Neural progenitor cell (in vitro differentiated cells): ENCODE data around the gene MTMR10. TPM values are rescaled to one million over a fixed set of nuclear protein-coding genes. Genes with fewer than 3 reads are reported as not detected.

ENCODE experiments used
- DNase-seq: peaks from one replicate; pipeline ENCODE4 v3.0.0-alpha.2; 2016; ENCODE audit warnings: low spot score
- H2AFZ ChIP-seq: fragments of 200-600 bp; sonication (generic); replicated peaks from 2 replicates; pipeline ENCODE4 v1.6.1; 2016; ENCODE audit warnings: antibody characterized with exemption
- H3F3A ChIP-seq: fragments of 200-600 bp; sonication (generic); 2 replicates; pipeline ENCODE4 v1.6.1; 2016; ENCODE audit warnings: antibody characterized with exemption, low read depth
- H3K27ac ChIP-seq: fragments of 200-600 bp; sonication (generic); 2 replicates; pipeline ENCODE4 v1.5.1; 2016; ENCODE audit warnings: mild to moderate bottlenecking
- H3K27me3 ChIP-seq: fragments of 200-600 bp; sonication (generic); 2 replicates; pipeline ENCODE4 v1.6.1; 2016; ENCODE audit warnings: mild to moderate bottlenecking, moderate library complexity
- H3K36me3 ChIP-seq: fragments of 200-600 bp; sonication (generic); 2 replicates; pipeline ENCODE4 v1.5.1; 2016
- H3K4me1 ChIP-seq: fragments of 200-600 bp; sonication (generic); 2 replicates; pipeline ENCODE4 v1.6.1; 2016; ENCODE audit warnings: mixed run types
- H3K4me2 ChIP-seq: fragments of 200-600 bp; sonication (generic); 2 replicates; pipeline ENCODE4 v1.6.1; 2016
- H3K4me3 ChIP-seq: fragments of 200-600 bp; sonication (generic); 2 replicates; pipeline ENCODE4 v1.5.1; 2016
- H3K79me2 ChIP-seq: fragments of 200-600 bp; sonication (generic); 2 replicates; pipeline ENCODE4 v1.6.1; 2016; ENCODE audit warnings: low read depth
- H3K9ac ChIP-seq: fragments of 200-600 bp; sonication (generic); 2 replicates; pipeline ENCODE4 v1.6.1; 2016
- H3K9me3 ChIP-seq: fragments of 200-600 bp; sonication (generic); 2 replicates; pipeline ENCODE4 v1.5.1; 2016; ENCODE audit warnings: low read depth
- H4K20me1 ChIP-seq: fragments of 200-600 bp; sonication (generic); 2 replicates; pipeline ENCODE4 v1.6.1; 2016; ENCODE audit warnings: low read depth
- H3K27ac Mint-ChIP-seq: 3 replicates; pipeline ENCODE4 v1.8.0; 2021; ENCODE audit warnings: mixed read lengths
- H3K27me3 Mint-ChIP-seq: 2 replicates; pipeline ENCODE4 v1.8.0; 2022; ENCODE audit warnings: low read depth, mild to moderate bottlenecking, inconsistent platforms, moderate library complexity, mixed read lengths; ENCODE audit not compliant: insufficient read depth
- H3K36me3 Mint-ChIP-seq: 3 replicates; pipeline ENCODE4 v1.8.0; 2021; ENCODE audit warnings: mixed read lengths
- H3K4me1 Mint-ChIP-seq: 3 replicates; pipeline ENCODE4 v1.8.0; 2021; ENCODE audit warnings: mixed read lengths
- H3K4me3 Mint-ChIP-seq: 3 replicates; pipeline ENCODE4 v1.8.0; 2021; ENCODE audit warnings: mild to moderate bottlenecking, moderate library complexity, mixed read lengths
- H3K9me3 Mint-ChIP-seq: 3 replicates; pipeline ENCODE4 v1.8.0; 2020; ENCODE audit warnings: mixed read lengths
- CTCF ChIP-seq: fragments of 200-600 bp; sonication (generic); IDR thresholded peaks from 2 replicates; pipeline ENCODE4 v1.5.1; 2017; ENCODE audit warnings: antibody characterized with exemption, mild to moderate bottlenecking
- EZH2 ChIP-seq: fragments of 200-600 bp; sonication (generic); IDR thresholded peaks from 2 replicates; pipeline ENCODE4 v1.6.1; 2017; ENCODE audit warnings: antibody characterized with exemption, mild to moderate bottlenecking, moderate library complexity
- EZH2phosphoT487 ChIP-seq: fragments of 200-600 bp; sonication (generic); IDR thresholded peaks from 2 replicates; pipeline ENCODE4 v1.6.1; 2017; ENCODE audit warnings: antibody characterized with exemption
- total RNA-seq: library from RNA; depleted of rRNA; stranded (reverse); fragments of >200 nt; gene quantifications from 2 replicates; pipeline ENCODE4 v1.2.3, GENCODE V29; 2015; ENCODE audit warnings: low replicate concordance

The MTMR10 gene
- total RNA-seq, 1 donor from 2014 or later, result 18.7 TPM

- no peaks in the 10 kb centered on the region for H3K27me3 Mint-ChIP-seq
- no peaks in the 10 kb centered on the region for H3K27me3 ChIP-seq
These were observed 85.6 kb downstream of the MTMR10 start for GRCh38 chr15:30905821-30906220.

GRCh38 chr15:30904812-30905211 is 86.6 kb downstream of the MTMR10 start:
- Mint-ChIP-seq H3K36me3 (peaks cover 14% of the 10 kb centered on the region), H3K4me1 (peaks cover 8% of the 10 kb centered on the region), H3K4me3 (peak overlapping the region; percentile 93), H3K27me3 (no peaks in the 10 kb centered on the region), H3K27ac (no peak overlapping the region), H3K9me3 (no peaks in the 10 kb centered on the region)
- H3K9me3 ChIP-seq, result no peaks in the 10 kb centered on the region
- no peaks in the 10 kb centered on the region for H4K20me1 ChIP-seq
- peaks cover 7% of the 10 kb centered on the region for H3K4me1 ChIP-seq
- TF ChIP-seq EZH2 (no peak), EZH2phosphoT487 (no peak), CTCF (no peak)
- no peak for DNase-seq
- no peaks in the 10 kb centered on the region for H3K27me3 ChIP-seq
- H3K36me3 ChIP-seq, result peaks cover 5% of the 10 kb centered on the region
- H3K79me2 ChIP-seq, result no peaks in the 10 kb centered on the region
- peak overlapping the region; percentile 83 for H3K4me2 ChIP-seq
- no peak overlapping the region for H2AFZ ChIP-seq
- no peak overlapping the region for H3K9ac ChIP-seq
- peak overlapping the region; percentile 77 for H3K4me3 ChIP-seq
- peaks cover 18% of the 10 kb centered on the region for H3F3A ChIP-seq
- no peak overlapping the region for H3K27ac ChIP-seq

More at GRCh38 chr15:30905821-30906220, 85.6 kb downstream of the MTMR10 start:
- Histone ChIP-seq H3K9ac (no peak overlapping the region), H3K27ac (no peak overlapping the region), H3F3A (peaks cover 18% of the 10 kb centered on the region), H3K4me3 (no peak overlapping the region), H3K4me1 (peaks cover 7% of the 10 kb centered on the region), H3K9me3 (no peaks in the 10 kb centered on the region), H4K20me1 (no peaks in the 10 kb centered on the region), H3K79me2 (no peaks in the 10 kb centered on the region), H3K36me3 (peaks cover 6% of the 10 kb centered on the region), H2AFZ (no peak overlapping the region), H3K4me2 (no peak overlapping the region)
- TF ChIP-seq CTCF (peak; percentile 44), EZH2phosphoT487 (no peak)
- peak overlapping the region; percentile 6 for H3K4me3 Mint-ChIP-seq
- H3K9me3 Mint-ChIP-seq, result no peaks in the 10 kb centered on the region
- no peak overlapping the region for H3K27ac Mint-ChIP-seq
- peaks cover 8% of the 10 kb centered on the region for H3K4me1 Mint-ChIP-seq
- peaks cover 16% of the 10 kb centered on the region for H3K36me3 Mint-ChIP-seq
- DNase-seq, result no peak

GRCh38 chr15:30903497-30904187 is 87.8 kb downstream of the MTMR10 start, which contains the start of gene FAN1:
FAN1 (plus strand) TSS chr15:30903915; CDS start chr15:30904664, 749 bp downstream.
- Histone ChIP-seq H3K4me1 (peaks cover 7% of the 10 kb centered on the region), H3K9ac (peak within 1 kb of the TSS; percentile 5), H2AFZ (peak within 1 kb of the TSS; percentile 83), H3K27me3 (no peaks in the 10 kb centered on the region), H3F3A (peaks cover 18% of the 10 kb centered on the region), H3K36me3 (peaks cover 5% of the 10 kb centered on the region), H3K27ac (no peak within 1 kb of the TSS), H4K20me1 (no peaks in the 10 kb centered on the region), H3K79me2 (no peaks in the 10 kb centered on the region), H3K9me3 (no peaks in the 10 kb centered on the region), H3K4me2 (peak within 1 kb of the TSS; percentile 83), H3K4me3 (peak within 1 kb of the TSS; percentile 77)
- Mint-ChIP-seq H3K9me3 (no peaks in the 10 kb centered on the region), H3K36me3 (peaks cover 7% of the 10 kb centered on the region), H3K4me1 (peaks cover 8% of the 10 kb centered on the region), H3K4me3 (peak within 1 kb of the TSS; percentile 96), H3K27me3 (no peaks in the 10 kb centered on the region), H3K27ac (peak within 1 kb of the TSS; percentile 98)
- peak; percentile 90 for DNase-seq
- TF ChIP-seq EZH2phosphoT487 (no peak), EZH2 (no peak), CTCF (no peak)
